SK-MEL-5 (cell line): ENCODE results near the gene GPR18. TPM values are rescaled to one million over a fixed set of nuclear protein-coding genes. Genes with fewer than 3 reads are reported as not detected.

Source experiments
- DNase-seq: peaks from one replicate; pipeline ENCODE4 v3.0.0-alpha.2; 2016; ENCODE audit warnings: low read depth, low spot score
- in situ Hi-C: cut with HindIII; loops from 2 replicates; pipeline ENCODE4 v1.10.0; 2016; ENCODE audit warnings: low sequenced_read_pairs, high pct_unique_total_duplicates, low pct_unique_long_range_greater_than_20kb
- total RNA-seq: library from RNA; depleted of rRNA; stranded (reverse); fragments of >200 nt; shearing (Covaris generic); gene quantifications from 2 replicates; pipeline ENCODE4 v1.2.3, GENCODE V29; 2014

Gene GPR18
- total RNA-seq, 1 experiment from 2014 or later = 0.37 TPM

GRCh38 chr13:99295488-99296252 is 37.5 kb upstream of the GPR18 start:
- no peak for DNase-seq

GRCh38 chr13:99294958-99295357 is 36.8 kb upstream of the GPR18 start:
- in situ Hi-C loops = no loop called here
- DNase-seq = no peak

More at GRCh38 chr13:99295488-99296252, 37.5 kb upstream of the GPR18 start:
- in situ Hi-C loops = no loop called here

GRCh38 chr13:99294198-99294597 is 36.0 kb upstream of the GPR18 start:
- in situ Hi-C loops = no loop called here
- no peak for DNase-seq

- DNase-seq = no peak
Observed at GRCh38 chr13:99293178-99293577, 35.0 kb upstream of the GPR18 start.

GRCh38 chr13:99290894-99291293 is 32.7 kb upstream of the GPR18 start:
- in situ Hi-C loops = no loop called here
- no peak for DNase-seq

More at GRCh38 chr13:99293178-99293577, 35.0 kb upstream of the GPR18 start:
- in situ Hi-C loops = no loop called here

- DNase-seq = no peak
- in situ Hi-C loops = no loop called here
Observed at GRCh38 chr13:99289674-99290337, 31.6 kb upstream of the GPR18 start.

- no peak for DNase-seq
- in situ Hi-C loops = no loop called here
Observed at GRCh38 chr13:99289271-99289670, 31.1 kb upstream of the GPR18 start.

GRCh38 chr13:99288089-99288488 is 29.9 kb upstream of the GPR18 start:
- in situ Hi-C loops = no loop called here
- DNase-seq = no peak

- in situ Hi-C loops = no loop called here
- DNase-seq = no peak
Observed at GRCh38 chr13:99287551-99287950, 29.4 kb upstream of the GPR18 start.

- in situ Hi-C loops = no loop called here
- no peak for DNase-seq
Observed at GRCh38 chr13:99285432-99286182, 27.4 kb upstream of the GPR18 start.

- in situ Hi-C loops = no loop called here
- no peak for DNase-seq
Observed at GRCh38 chr13:99282264-99283231, 24.4 kb upstream of the GPR18 start.

- DNase-seq = no peak
- in situ Hi-C loops = no loop called here
Observed at GRCh38 chr13:99281811-99282263, 23.7 kb upstream of the GPR18 start.

- no peak for DNase-seq
- in situ Hi-C loops = no loop called here
Observed at GRCh38 chr13:99280166-99280565, 22.0 kb upstream of the GPR18 start.

- DNase-seq = no peak
- in situ Hi-C loops = no loop called here
Observed at GRCh38 chr13:99279637-99280036, 21.5 kb upstream of the GPR18 start.

- in situ Hi-C loops = no loop called here
- no peak for DNase-seq
Observed at GRCh38 chr13:99278843-99279242, 20.7 kb upstream of the GPR18 start.

- DNase-seq = no peak
- in situ Hi-C loops = no loop called here
Observed at GRCh38 chr13:99278200-99278599, 20.0 kb upstream of the GPR18 start.

GRCh38 chr13:99277629-99278028 is 19.4 kb upstream of the GPR18 start:
- in situ Hi-C loops = no loop called here
- DNase-seq = no peak
